Astrocyte (in vitro differentiated cells and primary cell): ENCODE results near the gene CRB2.

Experiments
- CTCF ChIP-seq: IDR thresholded peaks from 2 replicates; pipeline ENCODE4 v1.5.1; 2011; ENCODE audit warnings: low read depth, mild to moderate bottlenecking, inconsistent platforms, low read length, moderate library complexity; ENCODE audit not compliant: insufficient read depth
- EZH2 ChIP-seq: IDR thresholded peaks from 2 replicates; pipeline ENCODE4 v1.6.1; 2012; ENCODE audit warnings: mild to moderate bottlenecking, low read length, inconsistent platforms; ENCODE audit not compliant: insufficient read depth

GRCh38 chr9:123353984-123354591, 1.9 kb upstream of the CRB2 start:
- TF ChIP-seq CTCF (peak; percentile 57), EZH2 (no peak)
